IPS DF 4.7 (cell line): ENCODE data around the gene TTC7B.

Source experiments
- DNase-seq: peaks from one replicate; pipeline ENCODE4 v3.0.0-alpha.2; 2013; ENCODE audit warnings: low spot score; ENCODE audit errors: extremely low read depth

Gene TTC7B

GRCh38 chr14:90578283-90578985 is 237.8 kb downstream of the TTC7B start:
- DNase-seq: no peak

GRCh38 chr14:90577661-90578282 is 238.5 kb downstream of the TTC7B start:
- no peak for DNase-seq

- DNase-seq: no peak
Observed at GRCh38 chr14:90576981-90577660, 239.1 kb downstream of the TTC7B start.

- no peak for DNase-seq
Observed at GRCh38 chr14:90576581-90576980, 239.6 kb downstream of the TTC7B start.

GRCh38 chr14:90575781-90576180 is 240.4 kb downstream of the TTC7B start:
- DNase-seq: no peak

- DNase-seq: no peak
Observed at GRCh38 chr14:90575336-90575735, 240.9 kb downstream of the TTC7B start.

- no peak for DNase-seq
Observed at GRCh38 chr14:90574188-90575131, 241.8 kb downstream of the TTC7B start.

GRCh38 chr14:90573385-90574105 is 242.7 kb downstream of the TTC7B start:
- DNase-seq: no peak

GRCh38 chr14:90572441-90573150 is 243.6 kb downstream of the TTC7B start:
- no peak for DNase-seq

GRCh38 chr14:90571149-90571947 is 244.9 kb downstream of the TTC7B start:
- no peak for DNase-seq

GRCh38 chr14:90570461-90570860 is 245.8 kb downstream of the TTC7B start:
- no peak for DNase-seq

- no peak for DNase-seq
Observed at GRCh38 chr14:90569606-90570387, 246.4 kb downstream of the TTC7B start.

- no peak for DNase-seq
Observed at GRCh38 chr14:90569201-90569600, 247.0 kb downstream of the TTC7B start.

GRCh38 chr14:90568405-90568804 is 247.8 kb downstream of the TTC7B start:
- DNase-seq: no peak

GRCh38 chr14:90567991-90568390 is 248.2 kb downstream of the TTC7B start:
- DNase-seq: no peak

GRCh38 chr14:90567191-90567590 is 249.0 kb downstream of the TTC7B start:
- no peak for DNase-seq

GRCh38 chr14:90566481-90566880 is 249.7 kb downstream of the TTC7B start:
- DNase-seq: no peak

GRCh38 chr14:90564496-90564895 is 251.7 kb downstream of the TTC7B start:
- no peak for DNase-seq

- DNase-seq: no peak
Observed at GRCh38 chr14:90562652-90563051, 253.6 kb downstream of the TTC7B start.
